T47D (cell line): ENCODE results near the gene CEP78.
A peak's percentile ranks its signal among the peaks of the same experiment; 100 is the strongest.
"Not testable (repeated sequence)": the region's sequence is repeated elsewhere in the genome, so short reads cannot be mapped to it uniquely, and the experiment has no call there.

Source experiments
- DNase-seq, 2 experiments: peaks; one replicate each; pipeline versions ENCODE4 v3.0.0 to v3.0.0-alpha.2; 2011 to 2012; ENCODE audit warnings: low read depth in 1 of 2, low spot score in 1 of 2
- JUND ChIP-seq: IDR thresholded peaks from 2 replicates; pipeline ENCODE4 v1.6.1; 2012; ENCODE audit warnings: low read depth
- in situ Hi-C: cut with HindIII; loops from 2 replicates; pipeline ENCODE4 v1.10.0; 2016; ENCODE audit warnings: low sequenced_read_pairs, low pct_unique_long_range_greater_than_20kb

The CEP78 gene

DNA sequence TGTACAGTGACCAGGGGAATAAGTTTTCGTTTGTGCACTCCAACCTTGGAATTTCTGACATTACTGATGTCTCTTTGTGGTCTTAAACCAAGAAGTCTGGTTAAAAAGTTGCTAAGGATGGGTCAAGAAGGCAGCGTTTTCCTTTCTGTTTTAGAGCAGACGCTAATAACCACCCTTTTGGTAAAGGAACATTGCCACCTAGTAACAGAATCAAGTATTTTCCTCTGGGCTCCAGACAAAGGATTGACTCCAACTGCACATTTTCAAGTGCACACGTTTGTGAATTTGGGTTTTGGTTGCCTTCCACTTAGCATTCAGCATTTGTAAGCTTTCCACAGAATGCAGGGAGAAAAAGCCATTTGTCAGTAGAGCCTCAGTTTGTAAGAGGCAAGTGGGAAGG, 22.2 kb upstream of the CEP78 start:
- TF ChIP-seq JUND = no peak
- in situ Hi-C loops = no loop called here
- DNase-seq = peak; percentile 16 to 68

DNA sequence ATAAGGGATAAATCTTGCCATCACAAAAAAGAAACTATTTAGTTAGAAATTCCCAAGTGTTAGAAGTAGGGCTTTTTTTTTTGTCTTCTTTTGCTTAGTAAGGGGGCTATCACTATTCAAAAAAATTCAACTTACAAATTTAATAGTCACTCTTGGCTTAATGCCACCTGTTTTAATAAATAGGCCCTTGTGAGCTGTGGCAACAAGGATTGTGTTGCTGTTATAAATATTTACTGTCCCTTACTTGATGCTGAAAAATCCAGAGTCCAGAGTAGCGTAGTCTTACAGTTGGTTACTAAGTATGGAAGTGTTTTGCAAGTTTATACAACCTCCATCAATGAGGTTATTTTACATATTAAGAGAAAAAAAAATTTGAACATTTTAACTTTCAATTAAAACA, 21.4 kb upstream of the CEP78 start:
- TF ChIP-seq JUND = no peak
- no peak for DNase-seq
- in situ Hi-C loops = no loop called here

DNA sequence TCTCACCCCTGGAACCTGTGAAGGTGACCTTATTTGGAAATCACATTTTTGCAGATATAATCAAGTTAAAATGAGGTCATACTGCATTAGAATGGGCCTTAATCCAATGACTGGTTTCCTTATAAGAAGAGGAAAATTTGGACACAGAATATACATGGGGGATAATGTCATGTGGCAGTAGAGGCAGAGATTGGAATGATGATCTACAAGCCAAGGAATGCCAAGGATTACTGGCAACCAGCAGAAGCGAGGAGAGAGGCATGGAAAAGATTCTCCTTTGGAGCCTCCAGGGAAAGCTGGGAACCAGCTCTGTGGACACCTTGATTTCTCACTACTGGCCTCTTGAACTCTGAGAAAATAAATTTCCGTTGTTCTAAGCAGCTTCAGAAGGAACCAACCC, 20.2 kb upstream of the CEP78 start:
- in situ Hi-C loops = no loop called here
- TF ChIP-seq JUND = no peak
- peak in 1 of 2 experiments; percentile 11 for DNase-seq

DNA sequence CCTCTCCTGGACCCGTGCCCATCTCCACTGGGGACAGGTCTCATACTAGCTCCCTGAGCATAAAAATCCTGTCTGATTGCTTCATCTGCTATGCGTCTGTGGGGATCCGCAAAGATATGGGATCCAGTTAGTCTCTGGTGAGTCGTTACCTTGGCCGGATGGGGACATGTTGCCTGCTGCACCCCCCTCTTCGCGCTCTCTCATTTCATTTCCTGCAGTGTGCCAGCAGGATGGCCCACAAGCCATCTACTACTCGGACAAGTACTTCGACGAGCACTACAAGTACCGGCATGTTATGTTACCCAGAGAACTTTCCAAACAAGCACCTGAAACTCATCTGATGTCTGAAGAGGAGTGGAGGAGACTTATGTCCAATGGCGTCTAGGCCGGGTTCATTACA, 17.0 kb upstream of the CEP78 start:
- TF ChIP-seq JUND = no peak
- DNase-seq = no peak
- in situ Hi-C loops = no loop called here

DNA sequence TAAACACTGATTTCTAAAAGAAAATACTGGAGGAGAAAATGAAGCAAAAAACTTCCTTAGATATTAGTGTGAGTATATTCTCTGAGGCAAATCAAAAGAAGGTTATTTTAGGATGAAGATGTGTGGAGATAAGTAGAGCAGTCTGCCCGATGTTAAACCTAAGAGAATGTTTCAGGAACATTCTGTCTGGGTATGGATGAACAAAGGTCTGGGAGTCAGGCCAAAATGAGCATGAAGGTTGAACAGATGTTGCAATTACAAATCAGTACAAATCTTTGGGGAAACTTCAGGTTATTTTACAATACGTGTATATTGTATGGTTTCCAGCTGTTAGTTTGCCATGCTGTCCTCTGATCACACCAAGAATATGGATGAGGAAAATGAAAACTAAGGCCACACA, 14.4 kb upstream of the CEP78 start:
- in situ Hi-C loops = no loop called here
- no peak for DNase-seq
- TF ChIP-seq JUND = no peak

DNA sequence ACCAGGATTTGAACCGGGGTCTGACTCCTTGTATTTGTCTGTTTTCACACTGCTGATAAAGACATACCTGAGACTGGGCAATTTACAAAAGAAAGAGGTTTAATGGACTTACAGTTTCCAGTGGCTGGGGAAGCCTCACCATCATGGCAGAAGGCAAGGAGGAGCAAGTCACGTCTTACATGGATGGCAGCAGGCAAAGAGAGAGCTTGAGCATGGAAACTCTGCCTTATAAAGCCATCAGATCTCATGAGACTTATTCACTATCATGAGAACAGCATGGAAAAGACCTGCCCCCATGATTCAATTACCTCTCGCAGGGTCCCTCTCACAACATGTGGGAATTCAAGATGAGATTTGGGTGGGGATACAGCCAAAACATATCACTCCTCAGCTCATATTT, 14.0 kb upstream of the CEP78 start:
- in situ Hi-C loops, DNase-seq: not testable (repeated sequence)

DNA sequence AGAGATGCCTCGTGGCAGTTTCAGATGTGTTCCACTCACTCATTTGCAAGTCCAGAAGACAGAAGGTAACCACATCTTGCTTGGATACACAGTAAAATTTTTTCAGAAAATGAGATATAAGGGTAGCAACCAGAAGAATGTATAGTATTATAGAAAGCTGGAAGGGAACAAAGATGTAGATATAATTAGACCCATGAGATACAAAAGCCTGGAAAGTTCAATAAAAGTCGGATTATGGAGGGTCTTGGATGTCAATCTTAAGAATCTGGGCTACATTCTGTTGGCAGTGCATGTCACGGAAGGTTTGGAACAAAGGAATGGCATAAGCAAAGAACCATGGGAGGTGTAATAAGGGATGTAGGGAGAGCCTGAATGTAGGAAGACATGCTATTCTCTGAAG, 5.1 kb upstream of the CEP78 start:
- in situ Hi-C loops = no loop called here
- DNase-seq = no peak
- no peak for TF ChIP-seq JUND

DNA sequence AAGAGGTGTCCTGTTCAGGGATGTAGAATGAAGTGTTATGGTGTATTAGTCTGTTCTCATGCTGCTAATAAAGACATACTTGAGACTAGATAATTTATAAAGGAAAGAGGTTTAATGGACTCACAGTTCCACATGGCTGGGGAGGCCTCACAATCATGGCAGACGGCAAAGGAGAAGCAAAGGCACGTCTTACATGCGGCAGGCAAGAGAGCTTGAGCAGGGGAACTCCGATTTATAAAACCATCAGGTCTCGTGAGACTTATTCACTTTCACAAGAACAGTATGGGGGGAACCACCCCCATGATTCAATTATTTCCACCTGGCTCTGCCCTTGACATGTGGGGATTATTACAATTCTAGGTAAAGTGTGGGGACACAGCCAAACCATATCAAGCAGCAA, 3.4 kb upstream of the CEP78 start:
- in situ Hi-C loops, DNase-seq: not testable (repeated sequence)

DNA sequence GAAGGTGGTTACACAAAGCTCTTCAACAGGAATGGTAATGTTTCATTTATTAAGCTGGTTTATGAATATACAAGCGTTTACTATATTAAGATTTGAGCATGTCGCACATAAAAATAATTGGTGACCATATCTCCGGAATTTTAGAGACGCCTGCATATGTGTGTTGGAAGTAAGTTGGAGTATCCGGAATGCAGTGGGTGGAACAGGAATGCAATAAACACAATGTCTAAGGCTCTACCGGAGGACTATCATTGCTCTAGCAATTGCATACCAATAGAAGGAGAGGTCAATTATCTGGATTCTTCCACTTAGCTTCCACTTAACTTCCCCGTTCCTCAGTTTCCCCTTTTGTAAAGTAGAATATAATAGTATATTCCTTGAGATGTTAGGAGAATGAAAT, 1.1 kb upstream of the CEP78 start:
- no peak for TF ChIP-seq JUND
- in situ Hi-C loops = no loop called here
- DNase-seq = no peak

DNA sequence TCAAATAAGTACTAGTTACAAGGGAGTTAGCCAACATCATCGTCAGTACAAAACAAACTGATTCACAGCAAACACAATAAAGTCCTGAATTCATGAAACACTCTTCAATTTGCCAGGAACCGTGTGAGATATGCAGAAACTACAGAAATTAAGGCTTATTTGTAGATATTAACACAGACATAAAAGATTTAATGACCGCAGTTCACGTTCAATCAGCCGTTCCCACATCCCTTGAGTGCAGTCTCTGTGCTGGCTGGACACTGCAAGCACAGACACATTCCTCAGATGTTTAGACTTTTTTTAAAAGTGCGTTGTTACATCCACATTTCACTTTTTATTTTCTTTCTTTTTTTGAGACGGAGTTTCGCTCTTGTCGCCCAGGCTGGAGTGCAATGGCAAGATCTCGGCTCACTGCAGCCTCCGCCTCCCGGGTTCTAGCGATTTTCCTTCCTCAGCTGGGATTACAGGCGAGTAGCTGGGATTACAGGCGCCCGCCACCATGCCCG, 566 bp upstream of the CEP78 start:
- TF ChIP-seq JUND = no peak
- in situ Hi-C loops = no loop called here
- DNase-seq = no peak

DNA sequence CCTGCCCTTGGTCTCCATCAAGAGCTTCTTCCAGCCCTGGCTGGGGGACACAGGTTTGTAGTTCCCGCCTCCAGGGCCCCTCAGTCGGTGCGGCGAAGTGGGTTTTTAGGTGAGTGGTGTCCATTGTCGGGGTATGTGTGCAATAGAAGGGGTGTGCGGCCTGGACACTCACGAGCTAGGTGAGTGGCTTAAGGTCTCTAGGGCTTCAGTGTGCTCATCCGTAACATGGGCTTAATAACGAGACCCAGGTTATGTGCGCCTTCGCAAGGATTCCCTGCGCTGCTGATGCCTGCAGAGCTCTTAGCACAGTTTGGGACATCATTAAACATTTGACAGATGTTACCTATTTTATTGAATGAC, 656 bp downstream of the CEP78 start:
- TF ChIP-seq JUND = no peak
- in situ Hi-C loops = no loop called here
- peak in 1 of 2 experiments; percentile 15 for DNase-seq

DNA sequence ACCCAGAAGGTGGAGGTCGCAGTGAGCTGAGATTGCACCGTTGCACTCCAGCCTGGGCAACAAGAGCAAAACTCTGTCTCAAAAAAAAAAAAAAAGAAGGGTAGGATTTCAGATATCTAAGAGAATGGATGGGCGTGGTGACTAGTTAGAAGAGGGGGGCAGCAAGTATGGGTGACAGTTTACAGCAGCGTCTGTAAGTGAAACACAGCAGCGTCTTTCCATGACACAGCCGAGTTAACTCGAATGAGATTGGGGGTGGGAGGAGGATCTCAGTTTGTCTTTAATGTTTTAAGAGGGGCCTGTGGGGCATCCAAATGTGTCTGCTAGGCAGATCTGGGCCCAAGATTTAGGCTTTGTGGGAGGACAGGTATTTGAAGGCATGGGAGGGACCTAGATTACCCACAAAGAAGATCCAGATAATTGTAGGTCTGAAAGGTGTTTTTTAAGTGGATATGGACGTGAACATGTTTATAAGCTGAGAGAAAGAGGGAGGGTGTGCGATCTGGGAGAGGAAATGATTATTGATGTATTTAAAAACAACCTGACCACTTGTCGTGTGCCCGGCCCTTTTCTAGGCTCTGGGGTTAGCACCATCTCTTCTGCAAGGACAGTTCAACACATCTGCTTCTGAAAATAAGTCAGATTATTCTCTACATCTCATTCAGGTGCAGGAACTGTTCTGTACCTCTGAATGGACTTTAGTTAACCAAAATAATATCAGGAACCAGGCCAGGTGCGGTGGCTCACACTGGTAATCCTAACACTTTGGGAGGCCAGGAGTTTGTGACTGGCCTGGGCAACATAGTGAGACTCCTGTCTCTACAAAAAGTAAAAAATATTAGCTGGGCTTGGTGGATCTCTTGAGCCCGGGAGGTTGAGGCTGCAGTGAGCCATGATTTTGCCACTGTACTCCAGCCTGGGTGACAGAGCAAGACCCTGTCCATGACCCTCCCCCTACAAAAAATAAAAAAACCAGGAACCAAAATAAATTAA, 2.5 kb downstream of the CEP78 start:
- in situ Hi-C loops = no loop called here
- TF ChIP-seq JUND = no peak
- DNase-seq = no peak

DNA sequence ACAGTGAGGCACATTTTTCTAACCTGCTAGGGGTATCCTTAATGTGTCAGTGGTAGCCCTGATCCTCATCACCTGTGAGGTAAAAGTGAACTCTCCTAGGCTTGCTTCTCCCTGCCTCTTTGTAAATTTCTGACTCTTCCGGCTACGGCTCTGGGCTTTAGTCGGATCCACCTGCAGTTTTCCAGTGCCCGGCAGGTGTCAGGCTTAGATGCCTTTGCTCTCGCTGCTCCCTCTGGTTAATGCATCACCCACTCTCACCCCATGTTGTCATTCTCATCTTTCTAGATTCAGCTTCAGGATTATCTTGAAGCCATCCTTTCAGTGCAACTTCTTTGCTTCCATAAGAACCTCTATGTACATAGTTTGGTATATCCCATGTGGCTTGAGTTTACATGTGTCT, 3.6 kb downstream of the CEP78 start:
- TF ChIP-seq JUND = no peak
- in situ Hi-C loops = no loop called here
- peak; percentile 35 to 58 for DNase-seq

DNA sequence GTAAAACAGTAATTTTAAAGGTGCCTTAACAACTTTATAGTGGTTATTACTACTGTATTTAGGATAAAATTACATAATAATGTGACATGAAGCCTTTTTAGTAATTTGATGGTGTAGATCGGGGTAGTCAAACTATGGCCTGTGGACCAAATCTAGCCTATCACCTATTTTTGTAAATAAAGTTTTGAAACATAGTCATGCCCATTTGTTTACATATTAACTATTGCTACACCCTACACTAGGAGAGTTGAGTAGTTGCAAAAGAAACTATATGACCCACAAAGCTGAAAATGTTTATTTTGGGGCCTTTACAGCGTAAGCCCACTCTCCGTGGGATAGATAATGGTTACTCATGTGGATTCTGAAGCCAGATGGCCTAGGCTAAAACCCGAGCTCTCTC, 6.2 kb downstream of the CEP78 start:
- in situ Hi-C loops = no loop called here
- TF ChIP-seq JUND = no peak
- no peak for DNase-seq
